Measurements from ENCODE around the gene MCC. TPM values are rescaled to one million over a fixed set of nuclear protein-coding genes. Genes with fewer than 3 reads are reported as not detected.
A peak's percentile ranks its signal among the peaks of the same experiment; 100 is the strongest.

The MCC gene
- total and polyA plus RNA-seq, 4 donors = 4.5 to 20.0 (median 9.7) TPM

DNA sequence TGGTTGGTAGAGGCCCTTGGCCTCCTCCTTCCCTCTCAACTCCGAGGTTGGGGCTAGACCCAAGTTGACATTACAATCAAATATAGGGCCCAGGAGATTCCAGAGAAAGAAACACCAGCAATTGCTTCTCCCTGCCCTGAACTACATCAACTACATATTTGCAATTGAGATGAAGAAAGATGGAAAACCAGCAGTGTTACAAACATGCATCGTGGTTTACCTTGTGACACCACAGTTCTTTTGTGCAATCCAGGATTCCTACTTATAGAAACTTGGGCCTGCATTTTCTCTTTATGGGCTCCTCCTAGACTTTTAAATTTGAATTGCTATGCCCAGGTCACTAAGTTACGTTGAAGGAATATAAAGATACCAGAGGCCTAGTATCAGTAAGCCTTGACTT, 384.9 kb downstream of the MCC start:
- DNase-seq = no peak
- Histone ChIP-seq H3K36me3 (ENCODE audit: control insufficient read depth in 1 of 2, insufficient read depth in 2 of 2, low read length in 1 of 2) (no peaks in the 10 kb centered on the region), H3K9me3 (ENCODE audit: control insufficient read depth, low read length) (no peaks in the 10 kb centered on the region), H3K4me1 (ENCODE audit: control insufficient read depth in 1 of 2, insufficient read depth in 2 of 2, low read length in 2 of 2) (no peaks in the 10 kb centered on the region), H3K27me3 (ENCODE audit: control insufficient read depth in 1 of 2, insufficient read depth in 2 of 2, low read length in 1 of 2) (no peaks in the 10 kb centered on the region), H3K4me3 (ENCODE audit: low read length in 2 of 2) (no peak overlapping the region), H3K27ac (ENCODE audit: low read depth in 1 of 2, low read length in 2 of 2) (no peak overlapping the region)
- 79 to 87% methylated on average over 3 of the region's 3 CpGs for WGBS, 2 donors
- no peak for ATAC-seq (ENCODE audit: low FRiP score)
- intact Hi-C loops (cut with DNase I) = no loop called here

DNA sequence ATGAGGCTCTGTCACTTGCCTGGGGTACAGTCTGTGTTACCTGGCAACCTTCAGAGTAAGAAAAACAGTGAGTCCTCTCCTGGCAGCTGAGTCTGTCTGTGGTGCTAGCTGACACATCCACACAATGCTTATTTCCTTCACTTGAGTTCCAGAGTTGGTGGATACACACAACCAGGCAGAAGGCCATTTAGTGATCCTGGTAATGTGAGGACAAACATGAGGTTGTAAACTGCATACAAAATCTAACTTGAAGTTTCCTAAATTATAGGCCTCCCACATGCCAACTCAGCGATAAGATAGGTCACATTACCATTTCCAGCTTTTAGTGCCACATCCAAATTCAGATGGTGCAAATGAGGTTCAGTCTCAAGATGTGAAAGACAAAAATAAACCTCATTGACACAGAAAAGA, 386.1 kb downstream of the MCC start:
- ATAC-seq (ENCODE audit: low FRiP score) = no peak
- H3K36me3 ChIP-seq (ENCODE audit: control insufficient read depth in 1 of 2, insufficient read depth in 2 of 2, low read length in 1 of 2) = no peaks in the 10 kb centered on the region
- DNase-seq = no peak
- H3K27ac ChIP-seq (ENCODE audit: low read depth in 1 of 2, low read length in 2 of 2) = no peak overlapping the region
- no peaks in the 10 kb centered on the region for H3K9me3 ChIP-seq (ENCODE audit: control insufficient read depth, low read length)
- WGBS, 2 donors = 88 to 96% methylated on average over 1 of the region's 1 CpG
- no peaks in the 10 kb centered on the region for H3K4me1 ChIP-seq (ENCODE audit: control insufficient read depth in 1 of 2, insufficient read depth in 2 of 2, low read length in 2 of 2)
- no peaks in the 10 kb centered on the region for H3K27me3 ChIP-seq (ENCODE audit: control insufficient read depth in 1 of 2, insufficient read depth in 2 of 2, low read length in 1 of 2)
- H3K4me3 ChIP-seq (ENCODE audit: low read length in 2 of 2) = no peak overlapping the region
- intact Hi-C loops (cut with DNase I) = no loop called here

DNA sequence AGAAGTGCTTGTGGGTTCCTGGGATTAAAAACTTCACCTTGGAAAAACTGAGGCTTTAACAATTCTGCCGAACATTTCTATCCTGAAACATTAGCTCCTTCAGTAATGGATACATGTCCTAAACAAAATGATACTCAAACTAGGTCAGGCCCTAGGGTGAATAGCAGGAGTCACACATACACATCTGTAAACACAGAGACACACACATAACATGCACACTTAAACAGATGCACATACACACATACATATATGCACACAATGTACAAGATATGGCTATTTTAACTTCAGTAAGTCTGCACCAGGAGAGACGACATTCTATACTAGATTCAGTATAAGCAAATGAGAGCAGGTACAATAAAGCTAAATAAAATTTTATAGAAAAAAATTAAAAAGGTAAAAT, 387.3 kb downstream of the MCC start:
- Histone ChIP-seq H3K9me3 (ENCODE audit: control insufficient read depth, low read length) (no peaks in the 10 kb centered on the region), H3K36me3 (ENCODE audit: control insufficient read depth in 1 of 2, insufficient read depth in 2 of 2, low read length in 1 of 2) (no peaks in the 10 kb centered on the region), H3K27me3 (ENCODE audit: control insufficient read depth in 1 of 2, insufficient read depth in 2 of 2, low read length in 1 of 2) (no peaks in the 10 kb centered on the region), H3K4me1 (ENCODE audit: control insufficient read depth in 1 of 2, insufficient read depth in 2 of 2, low read length in 2 of 2) (no peaks in the 10 kb centered on the region), H3K4me3 (ENCODE audit: low read length in 2 of 2) (no peak overlapping the region), H3K27ac (ENCODE audit: low read depth in 1 of 2, low read length in 2 of 2) (no peak overlapping the region)
- intact Hi-C loops (cut with DNase I) = no loop called here
- ATAC-seq (ENCODE audit: low FRiP score) (no peak), DNase-seq (no peak)
- WGBS, 2 donors = 95 to 97% methylated on average over 2 of the region's 2 CpGs

DNA sequence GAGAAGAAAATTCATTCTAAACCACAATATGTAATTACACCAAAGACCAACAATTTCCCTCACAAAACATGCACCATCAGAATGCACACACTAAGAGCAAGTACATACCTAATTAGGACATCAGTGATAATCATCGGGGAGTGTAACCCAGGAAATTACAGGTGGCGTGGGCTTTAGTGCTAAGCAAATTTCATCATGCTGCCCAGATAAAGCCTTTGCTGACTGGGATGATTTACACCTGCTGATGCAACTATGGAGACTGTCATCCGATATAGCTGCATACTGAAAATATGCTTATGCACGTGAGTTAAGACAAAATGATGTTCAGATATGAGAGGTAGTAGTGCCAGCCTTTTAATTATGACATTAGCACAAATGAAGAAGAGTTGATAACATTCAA, 388.4 kb downstream of the MCC start:
- DNase-seq = no peak
- Histone ChIP-seq H3K4me3 (ENCODE audit: low read length in 2 of 2) (no peak overlapping the region), H3K27me3 (ENCODE audit: control insufficient read depth in 1 of 2, insufficient read depth in 2 of 2, low read length in 1 of 2) (no peaks in the 10 kb centered on the region), H3K4me1 (ENCODE audit: control insufficient read depth in 1 of 2, insufficient read depth in 2 of 2, low read length in 2 of 2) (no peaks in the 10 kb centered on the region), H3K9me3 (ENCODE audit: control insufficient read depth, low read length) (no peaks in the 10 kb centered on the region), H3K36me3 (ENCODE audit: control insufficient read depth in 1 of 2, insufficient read depth in 2 of 2, low read length in 1 of 2) (no peaks in the 10 kb centered on the region), H3K27ac (ENCODE audit: low read depth in 1 of 2, low read length in 2 of 2) (no peak overlapping the region)
- 95 to 98% methylated on average over 4 of the region's 4 CpGs for WGBS, 2 donors
- intact Hi-C loops (cut with DNase I) = no loop called here
- ATAC-seq (ENCODE audit: low FRiP score) = no peak

DNA sequence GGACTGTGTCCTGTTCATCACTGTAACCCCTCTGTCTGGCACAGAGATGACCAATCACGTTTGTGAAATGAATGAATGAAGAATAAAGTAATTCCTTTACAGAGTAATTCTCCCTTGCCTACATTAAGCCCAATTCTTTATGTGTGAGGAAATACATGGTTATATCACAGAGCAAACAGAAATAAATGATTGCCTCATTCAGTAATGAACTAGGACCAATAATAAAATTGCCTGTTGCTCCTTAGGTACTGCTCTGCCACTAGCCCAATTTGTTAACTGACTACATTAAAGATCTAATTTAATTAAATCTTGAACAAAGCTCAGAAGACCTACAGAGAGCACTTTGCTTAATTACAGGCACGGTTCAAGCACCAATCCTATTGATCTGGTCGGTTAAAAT, 389.9 kb downstream of the MCC start:
- no peak for DNase-seq
- Histone ChIP-seq H3K36me3 (ENCODE audit: control insufficient read depth in 1 of 2, insufficient read depth in 2 of 2, low read length in 1 of 2) (no peaks in the 10 kb centered on the region), H3K4me1 (ENCODE audit: control insufficient read depth in 1 of 2, insufficient read depth in 2 of 2, low read length in 2 of 2) (no peaks in the 10 kb centered on the region), H3K4me3 (ENCODE audit: low read length in 2 of 2) (no peak overlapping the region), H3K27me3 (ENCODE audit: control insufficient read depth in 1 of 2, insufficient read depth in 2 of 2, low read length in 1 of 2) (no peaks in the 10 kb centered on the region), H3K9me3 (ENCODE audit: control insufficient read depth, low read length) (no peaks in the 10 kb centered on the region), H3K27ac (ENCODE audit: low read depth in 1 of 2, low read length in 2 of 2) (no peak overlapping the region)
- intact Hi-C loops (cut with DNase I) = no loop called here
- 69 to 88% methylated on average over 3 of the region's 3 CpGs for WGBS, 2 donors
- ATAC-seq (ENCODE audit: low FRiP score) = no peak

DNA sequence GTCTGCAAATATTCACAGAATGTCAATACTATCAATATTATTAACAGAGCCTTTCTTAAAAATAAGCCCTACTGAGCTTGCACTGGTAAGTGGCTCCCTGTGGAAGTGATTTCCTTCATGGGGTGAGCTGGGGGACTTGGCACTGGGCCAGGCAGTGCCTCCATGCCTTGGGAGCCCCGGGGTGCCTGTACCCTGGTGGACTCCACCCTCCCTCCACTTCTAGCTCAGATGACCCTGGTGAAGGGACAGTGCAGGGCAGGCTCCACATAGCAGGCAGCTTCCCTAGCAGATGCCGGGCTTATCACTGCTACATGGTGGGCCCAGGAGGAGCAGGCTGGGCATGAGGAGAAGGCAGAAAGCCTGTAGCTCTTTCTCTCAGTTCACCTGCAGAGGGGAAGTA, 392.4 kb downstream of the MCC start:
- ATAC-seq (ENCODE audit: low FRiP score) = no peak
- no peaks in the 10 kb centered on the region for H3K9me3 ChIP-seq (ENCODE audit: control insufficient read depth, low read length)
- no peak overlapping the region for H3K4me3 ChIP-seq (ENCODE audit: low read length in 2 of 2)
- H3K36me3 ChIP-seq (ENCODE audit: control insufficient read depth in 1 of 2, insufficient read depth in 2 of 2, low read length in 1 of 2) = no peaks in the 10 kb centered on the region
- 79 to 92% methylated on average over 2 of the region's 2 CpGs for WGBS, 2 donors
- H3K27me3 ChIP-seq (ENCODE audit: control insufficient read depth in 1 of 2, insufficient read depth in 2 of 2, low read length in 1 of 2) = no peaks in the 10 kb centered on the region
- DNase-seq = no peak
- H3K4me1 ChIP-seq (ENCODE audit: control insufficient read depth in 1 of 2, insufficient read depth in 2 of 2, low read length in 2 of 2) = no peaks in the 10 kb centered on the region
- no peak overlapping the region for H3K27ac ChIP-seq (ENCODE audit: low read depth in 1 of 2, low read length in 2 of 2)
- intact Hi-C loops (cut with DNase I) = no loop called here

DNA sequence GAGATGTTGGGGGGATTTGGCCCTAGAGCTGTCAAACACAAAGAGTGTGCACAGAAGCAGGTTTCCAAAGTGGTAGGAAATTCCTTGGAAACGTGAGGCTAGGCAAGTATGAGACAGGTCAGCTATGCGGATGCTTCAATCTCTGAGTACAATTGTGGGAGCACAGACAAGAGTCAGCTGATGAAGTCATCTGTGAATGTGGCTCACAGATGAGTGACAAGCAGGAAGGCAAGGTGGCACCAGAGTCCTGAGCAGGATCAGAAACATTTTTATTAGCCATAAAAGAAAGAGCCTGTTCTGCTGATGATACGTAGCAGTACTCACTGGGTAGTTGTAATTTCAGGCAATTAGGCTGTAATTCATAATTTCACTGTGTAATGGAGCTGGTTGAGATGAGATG, 394.7 kb downstream of the MCC start:
- Histone ChIP-seq H3K27ac (ENCODE audit: low read depth in 1 of 2, low read length in 2 of 2) (no peak overlapping the region), H3K9me3 (ENCODE audit: control insufficient read depth, low read length) (no peaks in the 10 kb centered on the region), H3K36me3 (ENCODE audit: control insufficient read depth in 1 of 2, insufficient read depth in 2 of 2, low read length in 1 of 2) (no peaks in the 10 kb centered on the region), H3K4me3 (ENCODE audit: low read length in 2 of 2) (no peak overlapping the region), H3K4me1 (ENCODE audit: control insufficient read depth in 1 of 2, insufficient read depth in 2 of 2, low read length in 2 of 2) (peaks cover 2 to 9% of the 10 kb centered on the region in 2 donors), H3K27me3 (ENCODE audit: control insufficient read depth in 1 of 2, insufficient read depth in 2 of 2, low read length in 1 of 2) (no peaks in the 10 kb centered on the region)
- intact Hi-C loops (cut with DNase I) = no loop called here
- ATAC-seq (ENCODE audit: low FRiP score) = no peak
- 79 to 87% methylated on average over 3 of the region's 3 CpGs for WGBS, 2 donors
- no peak for DNase-seq

DNA sequence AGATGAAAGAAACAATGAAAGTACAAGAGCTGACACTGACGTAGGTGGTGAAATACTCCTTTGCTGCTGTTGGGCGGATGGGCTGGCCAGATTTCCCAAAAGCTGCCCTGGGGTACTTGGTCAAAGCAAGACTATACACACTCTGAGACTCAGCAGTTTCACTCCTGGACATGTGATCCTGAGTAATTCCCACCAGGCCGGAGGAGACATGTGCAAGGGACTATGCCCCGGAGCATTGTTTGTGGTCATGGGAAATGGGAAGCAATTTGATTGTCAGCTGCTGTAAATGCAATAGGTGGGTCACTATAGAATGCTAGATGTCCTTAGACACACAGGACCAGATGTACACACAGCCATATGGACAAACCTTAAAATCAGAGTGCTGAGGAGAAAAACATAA, 395.6 kb downstream of the MCC start:
- peaks cover 5 to 13% of the 10 kb centered on the region in 2 donors for H3K4me1 ChIP-seq (ENCODE audit: control insufficient read depth in 1 of 2, insufficient read depth in 2 of 2, low read length in 2 of 2)
- WGBS, 2 donors = 69 to 72% methylated on average over 4 of the region's 4 CpGs
- DNase-seq = peak in 1 of 2 donors; percentile 54
- H3K9me3 ChIP-seq (ENCODE audit: control insufficient read depth, low read length) = no peaks in the 10 kb centered on the region
- H3K4me3 ChIP-seq (ENCODE audit: low read length in 2 of 2) = no peak overlapping the region
- H3K27me3 ChIP-seq (ENCODE audit: control insufficient read depth in 1 of 2, insufficient read depth in 2 of 2, low read length in 1 of 2) = no peaks in the 10 kb centered on the region
- intact Hi-C loops (cut with DNase I) = no loop called here
- no peak for ATAC-seq (ENCODE audit: low FRiP score)
- H3K36me3 ChIP-seq (ENCODE audit: control insufficient read depth in 1 of 2, insufficient read depth in 2 of 2, low read length in 1 of 2) = no peaks in the 10 kb centered on the region
- H3K27ac ChIP-seq (ENCODE audit: low read depth in 1 of 2, low read length in 2 of 2) = no peak overlapping the region

DNA sequence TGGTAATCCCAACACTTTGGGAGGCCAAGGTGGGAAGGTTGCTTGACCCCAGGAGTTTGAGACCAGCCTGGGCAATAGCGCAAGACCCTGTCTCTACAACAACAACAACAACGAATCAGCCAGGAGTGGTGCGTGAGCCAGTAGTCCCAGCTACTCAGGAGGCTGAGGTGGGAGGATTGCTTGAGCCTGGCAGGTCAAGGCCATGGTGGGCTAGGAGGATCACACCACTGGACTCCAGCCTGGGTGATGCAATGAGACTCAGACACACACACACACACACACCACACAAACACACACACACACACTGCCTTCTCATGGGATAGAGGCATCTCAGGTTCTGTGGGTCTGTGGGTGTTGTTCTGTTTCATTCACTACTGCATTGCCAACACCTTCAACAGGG, 396.6 kb downstream of the MCC start:
- Histone ChIP-seq H3K27me3 (ENCODE audit: control insufficient read depth in 1 of 2, insufficient read depth in 2 of 2, low read length in 1 of 2) (no peaks in the 10 kb centered on the region), H3K4me1 (ENCODE audit: control insufficient read depth in 1 of 2, insufficient read depth in 2 of 2, low read length in 2 of 2) (peaks cover 5 to 16% of the 10 kb centered on the region in 2 donors), H3K36me3 (ENCODE audit: control insufficient read depth in 1 of 2, insufficient read depth in 2 of 2, low read length in 1 of 2) (no peaks in the 10 kb centered on the region), H3K9me3 (ENCODE audit: control insufficient read depth, low read length) (no peaks in the 10 kb centered on the region), H3K27ac (ENCODE audit: low read depth in 1 of 2, low read length in 2 of 2) (no peak overlapping the region), H3K4me3 (ENCODE audit: low read length in 2 of 2) (no peak overlapping the region)
- intact Hi-C loops (cut with DNase I) = no loop called here
- WGBS, 2 donors = 97 to 98% methylated on average over 3 of the region's 3 CpGs
- no peak for DNase-seq
- no peak for ATAC-seq (ENCODE audit: low FRiP score)

Measured in aorta (tissue), 5 donors.